Stimulated activated naive B cell treated with anti-CD40 and anti-IgM and Interleukin-4, amounts not matched to agents 10 μg/mL and 1 μg/mL and 100 μg/mL, for 72 hours (primary cell): ENCODE results near the gene SELENOS.

ENCODE experiments used
- ATAC-seq, 2 donors: fragments of 150-1000 bp; cut with Tn5 transposase; replicated peaks; 2 replicates each; pipeline ENCODE4 v1.10.0; 2021; ENCODE audit warnings: moderate library complexity in 1 of 2
- DNase-seq: peaks from one replicate; pipeline ENCODE4 v3.0.0; 2021
- H3K27ac Mint-ChIP-seq: one replicate; pipeline ENCODE4 v1.8.0; 2022; ENCODE audit warnings: mild to moderate bottlenecking, mixed read lengths
- H3K27me3 Mint-ChIP-seq, 2 donors: one replicate each; pipeline ENCODE4 v1.8.0; 2022; ENCODE audit warnings: mixed read lengths in 2 of 2
- H3K36me3 Mint-ChIP-seq, 2 donors: one replicate each; pipeline ENCODE4 v1.8.0; 2022; ENCODE audit warnings: mixed read lengths in 2 of 2, mild to moderate bottlenecking in 1 of 2
- H3K4me1 Mint-ChIP-seq, 2 donors: one replicate each; pipeline ENCODE4 v1.8.0; 2022; ENCODE audit warnings: mixed read lengths in 2 of 2, mild to moderate bottlenecking in 1 of 2
- H3K4me3 Mint-ChIP-seq, 2 donors: one replicate each; pipeline ENCODE4 v1.8.0; 2022; ENCODE audit warnings: mild to moderate bottlenecking in 2 of 2, mixed read lengths in 2 of 2, moderate library complexity in 1 of 2
- H3K9me3 Mint-ChIP-seq, 2 donors: one replicate each; pipeline ENCODE4 v1.8.0; 2022; ENCODE audit warnings: mixed read lengths in 2 of 2, mild to moderate bottlenecking in 1 of 2

Gene SELENOS

DNA sequence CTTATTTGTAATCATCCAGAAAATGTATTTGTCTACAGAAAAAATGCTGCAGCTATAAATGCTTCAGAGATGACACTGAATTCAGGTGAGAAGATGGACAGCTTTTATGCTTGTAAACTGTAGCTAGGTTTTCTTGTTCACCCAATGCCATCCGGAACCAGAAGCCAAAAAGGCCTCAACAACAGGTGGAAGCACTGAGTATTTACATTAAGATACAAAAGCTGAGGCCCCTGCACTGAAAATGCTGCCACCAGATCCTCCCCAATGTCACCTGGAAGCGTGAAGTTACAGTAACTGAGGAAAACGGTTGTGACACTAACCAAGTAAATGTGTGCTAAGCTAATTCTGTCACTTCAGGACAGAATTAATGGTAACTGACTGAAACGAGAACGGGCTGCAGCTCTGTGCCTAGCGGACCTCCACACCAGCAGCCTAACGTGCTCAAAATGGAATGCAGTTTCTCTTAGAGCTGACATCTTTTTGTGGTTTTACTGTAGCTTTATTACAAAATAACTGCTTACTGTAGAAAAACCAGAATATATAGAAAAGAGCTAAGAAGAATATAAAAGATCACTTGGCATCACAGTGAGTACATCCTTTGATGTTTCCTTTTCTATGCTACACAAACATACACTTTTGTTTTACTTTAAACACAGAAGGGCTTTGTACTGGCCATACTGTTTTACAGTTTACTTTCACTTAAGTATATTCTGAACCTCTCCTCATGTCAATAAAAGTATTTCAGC lies 33.1 kb downstream of the SELENOS start:
- Mint-ChIP-seq H3K4me1 (peaks cover 65 to 83% of the 10 kb centered on the region in 2 donors), H3K9me3 (peaks cover 2 to 3% of the 10 kb centered on the region in 2 donors), H3K4me3 (peak overlapping the region; percentile 57 to 75), H3K27me3 (no peaks in the 10 kb centered on the region), H3K36me3 (peaks cover 20 to 54% of the 10 kb centered on the region in 2 donors), H3K27ac (peak overlapping the region; percentile 89)
- DNase-seq = no peak
- no peak for ATAC-seq

DNA sequence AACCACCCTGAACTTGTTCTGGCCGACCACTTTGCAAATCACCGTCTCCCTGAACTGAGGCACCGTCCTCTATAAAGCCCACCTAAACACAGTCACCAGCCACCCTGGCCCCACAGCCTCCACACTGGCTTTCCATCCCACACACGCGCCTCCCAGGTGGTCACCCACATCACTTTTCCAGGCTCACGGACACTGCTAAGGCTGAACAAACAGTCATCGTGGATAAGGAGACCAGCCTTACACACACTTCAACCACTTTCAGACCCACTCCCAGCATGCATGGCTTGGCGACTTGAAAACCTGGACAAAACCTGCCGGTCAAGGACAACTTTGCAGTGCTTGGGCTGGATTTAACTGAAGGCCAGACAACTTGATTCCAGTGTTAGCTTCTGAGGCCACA lies 33.9 kb downstream of the SELENOS start:
- Mint-ChIP-seq H3K4me3 (peak overlapping the region; percentile 57 to 60), H3K27ac (peak overlapping the region; percentile 39), H3K9me3 (peaks cover 2 to 3% of the 10 kb centered on the region in 2 donors), H3K27me3 (no peaks in the 10 kb centered on the region), H3K4me1 (peaks cover 63 to 81% of the 10 kb centered on the region in 2 donors), H3K36me3 (peaks cover 18 to 53% of the 10 kb centered on the region in 2 donors)
- ATAC-seq (no peak), DNase-seq (no peak)

DNA sequence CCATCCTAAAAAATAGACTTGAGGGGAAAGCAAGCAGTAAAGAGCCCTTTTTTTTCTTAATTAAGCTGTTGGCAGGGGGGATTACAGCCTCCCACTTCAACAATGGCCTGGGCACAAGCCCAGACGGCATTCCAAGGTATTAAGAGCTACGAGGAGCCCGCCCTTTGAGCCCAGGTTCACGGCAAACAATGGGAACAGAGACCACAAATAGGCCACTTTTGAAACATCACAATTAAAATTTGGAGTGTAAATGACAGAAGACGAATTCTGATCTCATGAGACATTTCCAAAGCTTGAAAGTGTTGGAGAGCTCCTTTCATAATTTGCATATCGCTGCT lies 34.3 kb downstream of the SELENOS start:
- H3K4me3 Mint-ChIP-seq = peak overlapping the region; percentile 25 to 72
- peaks cover 2 to 3% of the 10 kb centered on the region in 2 donors for H3K9me3 Mint-ChIP-seq
- ATAC-seq (no peak), DNase-seq (no peak)
- peak overlapping the region; percentile 89 for H3K27ac Mint-ChIP-seq
- H3K4me1 Mint-ChIP-seq = peaks cover 60 to 77% of the 10 kb centered on the region in 2 donors
- peaks cover 16 to 49% of the 10 kb centered on the region in 2 donors for H3K36me3 Mint-ChIP-seq
- H3K27me3 Mint-ChIP-seq = no peaks in the 10 kb centered on the region

- Mint-ChIP-seq H3K4me1 (peaks cover 56 to 73% of the 10 kb centered on the region in 2 donors), H3K27me3 (no peaks in the 10 kb centered on the region), H3K27ac (peak overlapping the region; percentile 89), H3K36me3 (peaks cover 17 to 46% of the 10 kb centered on the region in 2 donors), H3K4me3 (peak overlapping the region; percentile 25 to 72), H3K9me3 (peaks cover 2 to 3% of the 10 kb centered on the region in 2 donors)
- DNase-seq (peak; percentile 47), ATAC-seq (peak; percentile 58 to 60)
These were observed 34.9 kb downstream of the SELENOS start for GRCh38 chr15:101242160-101242998.

GRCh38 chr15:101240358-101240757 lies 36.9 kb downstream of the SELENOS start:
- ATAC-seq (no peak), DNase-seq (no peak)
- H3K4me3 Mint-ChIP-seq = no peak overlapping the region
- no peaks in the 10 kb centered on the region for H3K27me3 Mint-ChIP-seq
- peaks cover 45 to 67% of the 10 kb centered on the region in 2 donors for H3K4me1 Mint-ChIP-seq
- no peak overlapping the region for H3K27ac Mint-ChIP-seq
- H3K9me3 Mint-ChIP-seq = peaks cover 2 to 3% of the 10 kb centered on the region in 2 donors
- peaks cover 29 to 50% of the 10 kb centered on the region in 2 donors for H3K36me3 Mint-ChIP-seq

DNA sequence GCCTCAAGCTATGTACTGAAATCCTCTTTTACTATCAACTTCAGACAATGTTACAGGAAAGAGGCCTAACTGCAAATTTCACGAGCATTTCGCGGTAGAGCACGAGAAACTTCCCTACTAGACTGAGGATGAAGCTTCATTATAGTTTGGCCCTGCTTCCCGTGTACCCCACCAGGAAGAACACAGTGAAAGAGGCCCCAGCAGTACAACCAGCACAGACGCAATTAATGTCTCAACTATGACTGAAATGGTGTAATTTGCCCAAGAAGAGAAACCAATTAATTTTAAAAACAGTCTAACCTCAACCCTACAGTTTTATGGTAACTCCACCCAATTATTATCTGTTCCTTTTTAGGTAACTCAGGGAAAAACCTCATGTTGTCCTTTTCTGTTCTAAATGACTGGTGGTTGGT lies 37.6 kb downstream of the SELENOS start:
- ATAC-seq (peak; percentile 26 to 54), DNase-seq (no peak)
- Mint-ChIP-seq H3K4me3 (peak overlapping the region; percentile 38 to 59), H3K4me1 (peaks cover 42 to 66% of the 10 kb centered on the region in 2 donors), H3K9me3 (peaks cover 2 to 3% of the 10 kb centered on the region in 2 donors), H3K36me3 (peaks cover 29 to 50% of the 10 kb centered on the region in 2 donors), H3K27me3 (no peaks in the 10 kb centered on the region), H3K27ac (peak overlapping the region; percentile 85)

DNA sequence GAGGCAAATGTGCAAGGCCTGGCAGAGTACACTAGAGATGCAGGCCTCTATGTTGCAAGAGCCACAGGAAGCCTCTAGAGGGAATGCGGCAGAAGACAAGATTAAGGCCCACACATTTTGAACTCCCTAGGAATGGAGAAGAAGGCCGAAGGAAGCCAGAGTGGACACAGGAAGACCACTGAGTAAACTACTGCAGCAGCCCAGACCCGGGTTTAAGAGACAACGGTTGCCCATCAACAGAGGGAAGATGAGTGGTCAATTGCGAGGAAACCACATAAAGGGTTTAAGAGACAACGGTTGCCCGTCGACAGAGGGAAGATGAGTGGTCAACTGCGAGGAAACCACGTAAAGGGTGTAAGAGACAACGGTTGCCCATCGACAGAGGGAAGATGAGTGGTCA lies 40.0 kb downstream of the SELENOS start:
- H3K27me3 Mint-ChIP-seq = no peaks in the 10 kb centered on the region
- H3K27ac Mint-ChIP-seq = no peak overlapping the region
- peaks cover 28 to 58% of the 10 kb centered on the region in 2 donors for H3K4me1 Mint-ChIP-seq
- no peak for DNase-seq
- no peaks in the 10 kb centered on the region for H3K9me3 Mint-ChIP-seq
- ATAC-seq = no peak
- no peak overlapping the region for H3K4me3 Mint-ChIP-seq
- peaks cover 38 to 56% of the 10 kb centered on the region in 2 donors for H3K36me3 Mint-ChIP-seq

GRCh38 chr15:101233651-101234280 lies 43.5 kb downstream of the SELENOS start:
- peaks cover 0 to 5% of the 10 kb centered on the region in 2 donors for H3K9me3 Mint-ChIP-seq

GRCh38 chr15:101232677-101233076 lies 44.6 kb downstream of the SELENOS start:
- no peaks in the 10 kb centered on the region for H3K27me3 Mint-ChIP-seq

More at GRCh38 chr15:101233651-101234280, 43.5 kb downstream of the SELENOS start:
- Mint-ChIP-seq H3K4me3 (no peak overlapping the region), H3K4me1 (peaks cover 19 to 43% of the 10 kb centered on the region in 2 donors), H3K27me3 (no peaks in the 10 kb centered on the region), H3K27ac (no peak overlapping the region), H3K36me3 (peaks cover 51 to 66% of the 10 kb centered on the region in 2 donors)
- ATAC-seq = no peak
- no peak for DNase-seq

GRCh38 chr15:101228313-101228712 lies 49.0 kb downstream of the SELENOS start:
- H3K4me3 Mint-ChIP-seq = no peak overlapping the region
- H3K27me3 Mint-ChIP-seq = no peaks in the 10 kb centered on the region
- H3K36me3 Mint-ChIP-seq = peaks cover 45 to 73% of the 10 kb centered on the region in 2 donors
- no peak for DNase-seq
- peaks cover 8 to 9% of the 10 kb centered on the region in 2 donors for H3K9me3 Mint-ChIP-seq
- H3K4me1 Mint-ChIP-seq = peaks cover 22 to 44% of the 10 kb centered on the region in 2 donors
- H3K27ac Mint-ChIP-seq = no peak overlapping the region
- no peak for ATAC-seq

More at GRCh38 chr15:101232677-101233076, 44.6 kb downstream of the SELENOS start:
- H3K27ac Mint-ChIP-seq = no peak overlapping the region
- no peak overlapping the region for H3K4me3 Mint-ChIP-seq
- DNase-seq = no peak
- H3K36me3 Mint-ChIP-seq = peaks cover 60 to 77% of the 10 kb centered on the region in 2 donors
- ATAC-seq = no peak
- peaks cover 19 to 51% of the 10 kb centered on the region in 2 donors for H3K4me1 Mint-ChIP-seq
- H3K9me3 Mint-ChIP-seq = peaks cover 7 to 8% of the 10 kb centered on the region in 2 donors

DNA sequence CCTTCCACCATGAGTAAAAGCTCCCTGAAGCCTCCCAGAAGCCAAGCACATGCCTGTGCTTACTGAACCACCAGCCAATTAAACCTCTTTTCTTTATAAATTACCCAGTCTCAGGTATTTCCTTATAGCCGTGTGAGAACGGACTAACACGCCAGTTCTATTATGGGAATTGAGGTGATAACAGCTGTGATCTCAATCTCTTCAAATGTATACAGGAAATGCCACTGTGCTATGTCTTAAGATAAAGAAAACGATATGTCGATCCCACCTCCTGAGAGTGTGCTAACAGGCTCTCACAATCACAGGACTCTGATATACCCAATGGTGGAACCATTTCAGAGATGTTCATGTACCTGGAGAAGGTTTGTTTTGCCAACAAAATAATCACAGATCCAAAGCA lies 51.6 kb downstream of the SELENOS start:
- no peak overlapping the region for H3K27ac Mint-ChIP-seq
- H3K36me3 Mint-ChIP-seq = peaks cover 33 to 64% of the 10 kb centered on the region in 2 donors
- H3K4me3 Mint-ChIP-seq = no peak overlapping the region

More for the DNA sequence above, 51.6 kb downstream of the SELENOS start:
- no peak for DNase-seq
- Mint-ChIP-seq H3K9me3 (peaks cover 8 to 9% of the 10 kb centered on the region in 2 donors), H3K4me1 (peaks cover 22 to 44% of the 10 kb centered on the region in 2 donors), H3K27me3 (no peaks in the 10 kb centered on the region)
- ATAC-seq = no peak
